Activated naive CD4-positive, alpha-beta T cell (primary cell): ENCODE results near the gene ATAD5.
"Not testable (repeated sequence)": the region's sequence is repeated elsewhere in the genome, so short reads cannot be mapped to it uniquely, and the experiment has no call there.

Experiments used
- DNase-seq, 4 experiments: peaks; one replicate each; lab custom pipeline; 2025; lab: John Stamatoyannopoulos, UW

Gene ATAD5, protein sequence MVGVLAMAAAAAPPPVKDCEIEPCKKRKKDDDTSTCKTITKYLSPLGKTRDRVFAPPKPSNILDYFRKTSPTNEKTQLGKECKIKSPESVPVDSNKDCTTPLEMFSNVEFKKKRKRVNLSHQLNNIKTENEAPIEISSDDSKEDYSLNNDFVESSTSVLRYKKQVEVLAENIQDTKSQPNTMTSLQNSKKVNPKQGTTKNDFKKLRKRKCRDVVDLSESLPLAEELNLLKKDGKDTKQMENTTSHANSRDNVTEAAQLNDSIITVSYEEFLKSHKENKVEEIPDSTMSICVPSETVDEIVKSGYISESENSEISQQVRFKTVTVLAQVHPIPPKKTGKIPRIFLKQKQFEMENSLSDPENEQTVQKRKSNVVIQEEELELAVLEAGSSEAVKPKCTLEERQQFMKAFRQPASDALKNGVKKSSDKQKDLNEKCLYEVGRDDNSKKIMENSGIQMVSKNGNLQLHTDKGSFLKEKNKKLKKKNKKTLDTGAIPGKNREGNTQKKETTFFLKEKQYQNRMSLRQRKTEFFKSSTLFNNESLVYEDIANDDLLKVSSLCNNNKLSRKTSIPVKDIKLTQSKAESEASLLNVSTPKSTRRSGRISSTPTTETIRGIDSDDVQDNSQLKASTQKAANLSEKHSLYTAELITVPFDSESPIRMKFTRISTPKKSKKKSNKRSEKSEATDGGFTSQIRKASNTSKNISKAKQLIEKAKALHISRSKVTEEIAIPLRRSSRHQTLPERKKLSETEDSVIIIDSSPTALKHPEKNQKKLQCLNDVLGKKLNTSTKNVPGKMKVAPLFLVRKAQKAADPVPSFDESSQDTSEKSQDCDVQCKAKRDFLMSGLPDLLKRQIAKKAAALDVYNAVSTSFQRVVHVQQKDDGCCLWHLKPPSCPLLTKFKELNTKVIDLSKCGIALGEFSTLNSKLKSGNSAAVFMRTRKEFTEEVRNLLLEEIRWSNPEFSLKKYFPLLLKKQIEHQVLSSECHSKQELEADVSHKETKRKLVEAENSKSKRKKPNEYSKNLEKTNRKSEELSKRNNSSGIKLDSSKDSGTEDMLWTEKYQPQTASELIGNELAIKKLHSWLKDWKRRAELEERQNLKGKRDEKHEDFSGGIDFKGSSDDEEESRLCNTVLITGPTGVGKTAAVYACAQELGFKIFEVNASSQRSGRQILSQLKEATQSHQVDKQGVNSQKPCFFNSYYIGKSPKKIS (N-terminal part only)

GRCh38 chr17:30831663-30832437 lies at the start of gene ATAD5:
Gene ATAD5, plus strand, starts transcription at chr17:30831966. Its CDS starts 382 bp downstream, at chr17:30832348.
- DNase-seq: peak; percentile 61 to 83 (median 73)

- DNase-seq: no peak
Measured at GRCh38 chr17:30782206-30782605, 49.6 kb upstream of the ATAD5 start.

DNA sequence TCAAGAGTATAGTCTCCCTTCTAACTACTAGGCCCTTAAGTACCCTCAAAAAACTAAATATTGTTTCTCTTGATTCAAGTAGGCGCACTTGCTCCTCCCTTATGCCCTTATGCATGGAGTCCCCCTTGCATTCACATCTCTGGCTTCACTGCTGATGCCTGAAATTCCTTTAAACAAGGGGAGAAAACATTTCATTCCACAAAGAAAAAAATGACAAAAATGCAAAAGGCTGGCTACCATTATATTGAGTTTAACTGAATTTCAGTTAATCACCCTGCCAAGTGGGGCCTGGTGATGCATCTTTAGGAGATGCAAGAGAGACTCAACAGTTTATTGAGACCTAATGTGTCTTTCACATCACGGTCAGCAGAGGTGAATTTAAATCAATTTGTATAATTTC lies 42.8 kb upstream of the ATAD5 start:
- DNase-seq: no peak

GRCh38 chr17:30790279-30790678 lies 41.5 kb upstream of the ATAD5 start:
- no peak for DNase-seq

- no peak for DNase-seq
Measured at GRCh38 chr17:30793282-30793977, 38.3 kb upstream of the ATAD5 start.

DNA sequence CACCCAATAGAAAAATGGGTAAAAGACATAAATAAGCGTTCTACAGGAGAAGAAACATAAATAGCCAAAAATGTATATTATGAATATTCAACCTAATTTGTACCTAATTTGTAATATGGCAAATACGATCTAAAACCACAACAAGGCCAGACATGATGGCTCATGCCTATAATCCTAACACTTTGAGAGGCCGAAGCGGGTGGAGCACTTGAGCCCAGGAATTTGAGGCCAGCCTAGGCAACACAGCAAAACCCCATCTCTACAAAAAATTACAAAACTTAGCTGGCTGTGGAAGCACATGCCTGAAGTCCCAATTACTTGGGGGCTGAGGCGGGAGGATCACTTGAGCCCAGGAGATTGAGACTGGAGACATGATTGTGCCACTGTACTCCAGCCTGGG lies 37.4 kb upstream of the ATAD5 start:
- DNase-seq: no peak

DNA sequence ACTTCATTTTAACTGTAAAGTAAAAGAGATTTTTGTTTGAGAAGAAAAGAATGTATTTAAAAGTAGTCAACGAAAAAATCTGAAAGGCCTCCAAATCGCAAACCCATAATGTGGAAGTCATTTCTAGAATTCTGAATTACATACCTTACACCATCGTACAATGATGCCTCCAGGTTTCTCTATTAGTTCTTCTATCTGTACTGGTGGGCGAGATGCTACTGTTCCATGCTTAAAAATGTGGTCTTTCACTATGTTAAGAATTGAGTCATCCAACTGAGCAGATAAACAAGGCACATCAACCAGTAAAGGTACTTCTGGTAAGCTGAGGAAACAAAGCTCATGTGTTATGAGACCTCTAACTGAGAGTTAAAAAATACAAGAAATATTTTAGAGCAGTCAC lies 35.8 kb upstream of the ATAD5 start:
- DNase-seq: no peak

DNA sequence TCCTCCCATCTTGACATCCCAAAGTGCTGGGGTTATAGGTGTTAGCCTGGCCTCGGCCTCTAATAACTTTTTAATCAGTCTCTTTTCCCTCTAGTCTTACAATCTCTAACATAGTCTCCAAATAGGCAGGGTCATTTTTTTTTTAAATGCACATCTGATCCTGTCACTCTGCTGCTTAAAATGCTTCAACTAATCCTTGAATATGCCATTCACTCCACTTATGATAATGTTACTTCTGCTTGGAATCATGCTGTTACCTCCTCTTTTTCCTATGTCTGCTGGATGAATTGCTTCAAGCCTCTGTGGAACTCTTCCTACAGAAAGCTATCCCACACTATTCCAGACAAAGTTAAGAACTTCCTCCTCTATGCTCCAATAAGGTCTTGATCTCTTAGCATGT lies 30.1 kb upstream of the ATAD5 start:
- DNase-seq: no peak

DNA sequence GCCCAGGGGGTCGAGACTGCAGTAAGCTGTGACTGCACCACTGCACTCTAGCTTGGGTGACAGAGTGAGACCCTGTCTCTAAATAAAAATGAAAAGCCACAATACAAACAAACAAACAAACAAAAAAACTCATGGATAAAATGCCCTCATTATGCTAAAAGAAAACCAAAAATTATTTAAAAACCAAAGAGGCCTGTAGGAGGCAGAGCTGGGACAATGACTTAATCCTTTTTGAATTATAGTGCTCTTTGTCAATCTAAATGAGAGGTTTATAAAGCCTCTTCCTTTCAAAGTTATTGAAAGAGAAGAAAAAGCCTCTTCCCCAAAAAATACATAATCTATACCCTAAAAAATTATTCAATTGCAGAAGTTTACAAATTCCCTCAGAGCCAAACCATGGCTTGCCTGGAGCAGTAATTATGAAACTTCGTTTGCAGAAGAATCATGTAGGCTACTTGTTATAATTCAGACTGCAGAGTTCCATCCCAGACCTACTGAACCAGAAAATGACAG lies 25.8 kb upstream of the ATAD5 start:
- DNase-seq: no peak

GRCh38 chr17:30807896-30808295 lies 23.9 kb upstream of the ATAD5 start:
- DNase-seq: no peak

DNA sequence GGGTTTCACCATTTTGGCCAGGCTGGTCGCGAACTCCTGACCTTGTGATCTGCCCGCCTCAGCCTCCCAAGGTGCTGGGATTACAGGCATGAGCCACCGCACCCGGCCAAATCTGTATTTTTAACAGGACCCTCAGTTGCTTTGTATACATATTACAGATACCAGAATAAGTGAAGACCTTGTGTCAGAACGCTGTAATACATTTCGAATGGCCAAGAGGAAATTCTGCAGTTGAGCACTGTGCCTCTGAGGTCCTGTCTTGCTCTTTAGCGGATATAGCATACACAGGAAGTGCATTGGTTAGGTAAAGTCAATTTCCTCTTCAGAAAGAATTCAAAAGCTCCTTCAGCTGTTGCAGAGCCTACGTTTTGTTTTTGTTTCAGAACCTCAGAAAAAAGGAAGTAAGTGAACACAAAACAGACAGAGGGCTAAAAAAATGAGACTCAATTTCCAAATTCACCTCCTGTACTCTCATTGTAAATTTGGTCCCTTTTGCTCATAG lies 22.9 kb upstream of the ATAD5 start:
- DNase-seq: no peak

DNA sequence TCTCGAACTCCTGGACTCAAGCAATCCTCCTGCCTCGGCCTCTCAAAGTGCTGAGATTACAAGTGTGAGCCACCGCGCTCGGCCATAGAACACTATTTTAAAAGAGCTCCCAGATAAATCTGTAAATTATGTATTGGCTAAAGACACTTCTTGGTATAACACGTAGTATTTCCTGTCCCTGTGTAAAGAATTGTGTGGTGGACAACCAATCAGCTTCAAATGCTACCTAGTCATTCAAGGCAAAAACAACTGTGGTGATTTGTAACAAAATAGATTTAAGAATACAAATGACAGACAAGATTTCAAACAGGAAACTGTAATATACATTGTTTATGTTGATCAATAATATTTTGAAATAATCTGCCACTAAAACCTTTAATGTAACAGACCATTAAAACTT lies 21.9 kb upstream of the ATAD5 start:
- no peak for DNase-seq

GRCh38 chr17:30812218-30813177 lies 19.3 kb upstream of the ATAD5 start:
- no peak for DNase-seq

DNA sequence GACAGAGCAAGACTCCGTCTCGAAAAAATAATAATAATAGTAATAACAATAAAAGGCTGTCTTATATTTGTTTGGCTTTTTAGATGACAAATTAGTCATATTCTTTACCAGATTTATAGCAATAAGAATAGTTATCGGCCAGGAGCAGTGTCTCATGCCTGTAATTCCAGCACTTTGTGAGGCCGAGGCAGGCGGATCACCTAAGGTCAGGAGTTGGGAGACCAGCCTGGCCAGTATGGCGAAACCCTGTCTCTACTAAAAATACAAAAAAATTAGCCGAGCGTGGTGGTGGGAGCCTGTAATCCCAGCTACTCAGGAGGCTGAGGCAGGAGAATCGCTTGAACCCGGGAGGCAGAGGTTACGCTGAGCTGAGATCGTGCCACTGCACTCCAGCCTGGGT lies 17.5 kb upstream of the ATAD5 start:
- not testable (repeated sequence) for DNase-seq

GRCh38 chr17:30814860-30815259 lies 16.9 kb upstream of the ATAD5 start:
- DNase-seq: not testable (repeated sequence)

DNA sequence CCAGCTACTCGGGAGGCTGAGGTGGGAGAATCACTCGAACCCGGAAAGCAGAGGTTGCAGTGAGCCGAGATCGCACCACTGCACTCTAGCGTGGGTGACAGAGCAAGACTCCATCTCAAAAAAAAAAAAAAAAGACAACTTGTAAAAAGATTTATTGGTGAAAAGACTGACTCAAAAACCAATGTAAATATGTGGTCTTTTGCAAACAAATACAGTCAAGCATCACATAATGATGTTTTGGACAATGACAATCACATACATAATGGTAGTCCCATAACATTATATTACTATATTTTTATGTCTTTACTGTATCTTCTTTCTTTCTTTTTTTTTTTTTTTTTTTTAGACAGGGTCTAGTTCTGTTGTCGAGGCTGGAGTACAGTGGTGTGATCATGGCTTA lies 15.6 kb upstream of the ATAD5 start:
- DNase-seq: no peak

GRCh38 chr17:30819971-30820705 lies 11.6 kb upstream of the ATAD5 start:
- DNase-seq: no peak

DNA sequence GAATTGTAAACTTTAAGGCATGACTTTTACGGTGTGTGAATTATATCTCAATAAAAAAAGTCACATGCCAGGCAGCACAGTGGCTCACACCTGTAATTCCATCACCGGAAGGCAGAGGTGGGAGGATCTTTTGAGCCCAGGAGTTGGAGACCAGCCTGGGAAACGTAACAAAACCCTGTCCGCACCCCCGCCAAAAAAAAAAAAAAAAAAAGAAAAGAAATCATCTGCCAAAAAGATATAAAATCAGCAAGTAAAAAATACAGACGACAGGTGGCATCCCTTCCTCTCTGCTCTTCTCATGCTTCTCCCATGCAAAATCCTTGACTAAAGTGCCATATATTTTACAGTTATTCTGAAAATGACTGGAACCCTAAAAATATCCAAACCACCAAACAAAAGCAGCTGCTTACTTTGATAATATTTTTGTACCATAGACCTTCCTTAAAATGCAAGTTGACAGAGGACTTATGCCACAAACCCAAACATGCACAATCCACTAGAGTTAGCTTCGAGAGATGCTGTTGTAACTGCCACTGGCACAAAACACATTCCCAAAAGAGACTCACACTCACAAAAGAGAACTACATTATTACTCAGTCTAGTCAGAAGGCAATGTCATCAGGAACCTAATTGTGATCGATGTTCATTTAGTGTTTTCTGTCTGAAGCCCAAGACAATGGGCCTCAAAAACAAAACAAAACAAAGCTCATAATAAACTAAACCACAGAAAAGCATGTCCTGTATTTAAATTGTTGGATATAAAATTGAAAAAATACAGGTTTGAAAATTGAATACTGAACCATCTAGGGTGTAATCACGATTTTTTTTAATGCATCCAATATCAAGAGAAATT lies 9.7 kb upstream of the ATAD5 start:
- no peak for DNase-seq
